Measurements from ENCODE around the gene KDM3B. TPM values are rescaled to one million over a fixed set of nuclear protein-coding genes. Genes with fewer than 3 reads are reported as not detected.

The KDM3B gene
- total and polyA plus RNA-seq, 7 donors: 11.7 to 58.3 (median 52.7) TPM

DNA sequence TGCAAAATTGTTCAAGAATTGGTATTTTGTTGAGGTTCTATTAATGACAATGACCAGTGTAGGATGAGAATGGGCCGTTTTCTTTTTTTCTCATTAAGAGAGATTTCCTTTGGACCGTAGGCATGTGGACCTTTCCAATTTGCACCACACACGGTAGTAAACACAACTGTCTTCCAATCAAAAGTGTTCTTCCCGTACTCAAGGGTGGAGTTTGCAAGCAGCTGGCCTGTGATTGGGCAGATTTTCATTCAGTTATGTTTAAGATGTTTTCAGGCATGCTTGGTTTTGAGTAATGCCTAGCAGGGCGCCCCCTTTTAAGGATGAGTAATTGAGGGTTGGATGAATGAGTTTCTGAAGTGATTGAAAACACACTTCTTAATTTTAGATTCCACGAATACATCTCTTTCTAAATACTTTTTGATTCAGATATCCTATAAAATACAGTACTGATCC is 2.5 kb downstream of the KDM3B start:
- TF ChIP-seq, protein P1, sequence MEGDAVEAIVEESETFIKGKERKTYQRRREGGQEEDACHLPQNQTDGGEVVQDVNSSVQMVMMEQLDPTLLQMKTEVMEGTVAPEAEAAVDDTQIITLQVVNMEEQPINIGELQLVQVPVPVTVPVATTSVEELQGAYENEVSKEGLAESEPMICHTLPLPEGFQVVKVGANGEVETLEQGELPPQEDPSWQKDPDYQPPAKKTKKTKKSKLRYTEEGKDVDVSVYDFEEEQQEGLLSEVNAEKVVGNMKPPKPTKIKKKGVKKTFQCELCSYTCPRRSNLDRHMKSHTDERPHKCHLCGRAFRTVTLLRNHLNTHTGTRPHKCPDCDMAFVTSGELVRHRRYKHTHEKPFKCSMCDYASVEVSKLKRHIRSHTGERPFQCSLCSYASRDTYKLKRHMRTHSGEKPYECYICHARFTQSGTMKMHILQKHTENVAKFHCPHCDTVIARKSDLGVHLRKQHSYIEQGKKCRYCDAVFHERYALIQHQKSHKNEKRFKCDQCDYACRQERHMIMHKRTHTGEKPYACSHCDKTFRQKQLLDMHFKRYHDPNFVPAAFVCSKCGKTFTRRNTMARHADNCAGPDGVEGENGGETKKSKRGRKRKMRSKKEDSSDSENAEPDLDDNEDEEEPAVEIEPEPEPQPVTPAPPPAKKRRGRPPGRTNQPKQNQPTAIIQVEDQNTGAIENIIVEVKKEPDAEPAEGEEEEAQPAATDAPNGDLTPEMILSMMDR (IDR thresholded peaks at IDR 0.05): no peak
- H3K27ac ChIP-seq: peak overlapping the region; percentile 93
- intact Hi-C loops (cut with DNase I): loop anchor here in 1 of 2 donors (5.0 kb wide), 1 partner anchor 32 kb away; no protein-coding TSS in a partner anchor
- H3K4me3 ChIP-seq: peak overlapping the region; percentile 96
- no peaks in the 10 kb centered on the region for H3K36me3 ChIP-seq (ENCODE audit: insufficient read depth in 1 of 2, low read depth in 1 of 2)
- DNase-seq: no peak
- peaks cover 8% of the 10 kb centered on the region for H3K9me3 ChIP-seq
- WGBS, 3 donors: 25 to 34% (median 29%) methylated on average over 6 of the region's 6 CpGs
- H3K27me3 ChIP-seq (ENCODE audit: insufficient read depth in 3 of 3, low read length in 2 of 3): no peaks in the 10 kb centered on the region
- peaks cover 40% of the 10 kb centered on the region for H3K4me1 ChIP-seq
- ATAC-seq: peak in 3 of 4 donors; percentile 17 to 36 (median 31)

GRCh38 chr5:138359621-138360020 is 7.1 kb downstream of the KDM3B start:
- peaks cover 40% of the 10 kb centered on the region for H3K4me1 ChIP-seq
- intact Hi-C loops (cut with DNase I): no loop called here
- 42 to 84% (median 47%) methylated on average over 3 of the region's 3 CpGs for WGBS, 3 donors

DNA sequence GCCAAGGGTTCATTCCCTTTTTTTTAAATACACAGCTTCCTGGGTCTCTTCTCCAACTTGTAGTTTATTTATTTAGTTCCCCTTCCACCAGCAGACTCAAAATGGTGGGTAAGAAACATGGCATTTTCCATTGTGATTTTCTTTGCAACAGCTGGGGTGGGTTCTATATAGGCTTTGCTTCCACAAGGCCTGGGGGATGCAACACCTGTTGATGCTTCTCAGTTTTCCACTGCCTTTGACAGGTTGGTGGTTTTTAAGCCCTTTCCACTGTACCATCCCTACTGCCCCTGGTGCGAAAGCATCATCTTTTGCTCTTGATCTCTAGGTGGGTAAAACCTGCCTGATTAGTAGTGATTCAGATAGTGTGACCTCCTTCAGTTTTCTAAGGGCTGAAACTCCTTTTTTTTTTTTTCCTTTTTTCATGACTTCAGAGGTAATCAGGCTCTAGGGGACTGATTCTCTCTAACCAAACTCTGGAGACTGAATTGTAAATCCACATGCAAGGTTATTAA is 8.5 kb downstream of the KDM3B start:
- H3K27ac ChIP-seq: peak overlapping the region; percentile 6
- no peaks in the 10 kb centered on the region for H3K27me3 ChIP-seq (ENCODE audit: insufficient read depth in 3 of 3, low read length in 2 of 3)
- H3K4me1 ChIP-seq: peaks cover 31% of the 10 kb centered on the region
- 92 to 100% (median 100%) methylated on average over 1 of the region's 1 CpG for WGBS, 3 donors
- no peak for DNase-seq
- intact Hi-C loops (cut with DNase I): no loop called here
- no peak for ATAC-seq
- no peak overlapping the region for H3K4me3 ChIP-seq
- no peaks in the 10 kb centered on the region for H3K9me3 ChIP-seq
- H3K36me3 ChIP-seq (ENCODE audit: insufficient read depth in 1 of 2, low read depth in 1 of 2): no peaks in the 10 kb centered on the region
- TF ChIP-seq, protein P1 (IDR thresholded peaks at IDR 0.05): no peak

More at GRCh38 chr5:138359621-138360020, 7.1 kb downstream of the KDM3B start:
- TF ChIP-seq, protein P1 (IDR thresholded peaks at IDR 0.05): no peak
- Histone ChIP-seq H3K36me3 (ENCODE audit: insufficient read depth in 1 of 2, low read depth in 1 of 2) (no peaks in the 10 kb centered on the region), H3K9me3 (no peaks in the 10 kb centered on the region), H3K4me3 (no peak overlapping the region), H3K27me3 (ENCODE audit: insufficient read depth in 3 of 3, low read length in 2 of 3) (no peaks in the 10 kb centered on the region), H3K27ac (peak overlapping the region; percentile 38)
- ATAC-seq: no peak
- no peak for DNase-seq

DNA sequence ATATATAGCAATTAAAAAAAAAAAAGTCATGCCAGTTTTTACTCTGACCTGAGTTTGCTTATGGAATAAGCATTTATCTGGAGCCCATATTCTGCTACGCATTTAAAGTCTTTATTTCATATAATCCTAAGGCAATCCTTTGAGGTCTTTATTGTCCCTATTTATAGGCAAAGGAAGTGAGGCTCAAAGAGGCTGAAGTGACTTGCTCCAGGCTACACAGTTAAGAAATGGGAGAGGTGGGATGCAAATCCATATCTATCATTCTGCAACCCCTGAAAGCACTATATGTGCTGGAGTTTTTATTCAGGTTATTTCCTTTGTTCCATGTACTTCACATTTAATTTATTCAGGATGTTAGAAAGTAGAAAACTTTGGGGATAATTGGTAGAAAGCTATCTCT is 12.1 kb downstream of the KDM3B start:
- intact Hi-C loops (cut with DNase I): no loop called here
- Histone ChIP-seq H3K27ac (no peak overlapping the region), H3K4me3 (no peak overlapping the region), H3K9me3 (no peaks in the 10 kb centered on the region), H3K4me1 (peaks cover 52% of the 10 kb centered on the region), H3K36me3 (ENCODE audit: insufficient read depth in 1 of 2, low read depth in 1 of 2) (no peaks in the 10 kb centered on the region), H3K27me3 (ENCODE audit: insufficient read depth in 3 of 3, low read length in 2 of 3) (no peaks in the 10 kb centered on the region)
- 97 to 100% (median 98%) methylated on average over 1 of the region's 1 CpG for WGBS, 3 donors
- TF ChIP-seq, protein P1 (IDR thresholded peaks at IDR 0.05): no peak
- ATAC-seq (no peak), DNase-seq (no peak)

All from psoas muscle (tissue), 8 donors.